Colonic mucosa (tissue), 4 donors: ENCODE data around the gene RAPGEF6. TPM values are rescaled to one million over a fixed set of nuclear protein-coding genes. Genes with fewer than 3 reads are reported as not detected.

Source experiments
- DNase-seq: peaks from one replicate; pipeline ENCODE4 v3.0.0-alpha.2; 2020
- H3K27ac ChIP-seq: fragments of 200-600 bp; one replicate; pipeline ENCODE4 v1.8.0; 2021
- H3K27me3 ChIP-seq: fragments of 200-600 bp; one replicate; pipeline ENCODE4 v1.8.0; 2021
- H3K36me3 ChIP-seq: fragments of 200-600 bp; one replicate; pipeline ENCODE4 v1.8.0; 2021
- H3K4me1 ChIP-seq: fragments of 200-600 bp; one replicate; pipeline ENCODE4 v1.8.0; 2021; ENCODE audit warnings: mild to moderate bottlenecking
- H3K4me3 ChIP-seq: fragments of 200-600 bp; one replicate; pipeline ENCODE4 v1.8.0; 2021
- H3K9ac ChIP-seq, 2 donors: one replicate each; pipeline ENCODE4 v1.7.0; 2013; ENCODE audit warnings: control low read depth in 2 of 2, low read depth in 2 of 2, low read length in 2 of 2
- H3K9me3 ChIP-seq: fragments of 200-600 bp; one replicate; pipeline ENCODE4 v1.8.0; 2021
- intact Hi-C: fragments of 100-400 bp; cut with DNase I; formaldehyde crosslinking; loops from one replicate; pipeline ENCODE4 v1.14.1; 2022
- total RNA-seq, 2 donors: library from RNA; stranded (reverse); fragmentation: NEBNext Ultra II Directional in 1 of 2; extraction: Animal tissue kit (Norgen Biotek cat#: 25700) in 1 of 2; gene quantifications; one replicate each; pipeline ENCODE4 v1.2.1, GENCODE V29; 2021
- TF ChIP-seq, protein P1 (sequence below): fragments of 200-600 bp; IDR thresholded peaks from one replicate; pipeline ENCODE4 v1.8.0; 2022; ENCODE audit warnings: antibody characterized with exemption, mild to moderate bottlenecking
- donor health status: healthy.
- donor health status: DM: no; HTN: no; CAD: no.
- donor health status: DM: no; HTN: no; CAD: no.

The RAPGEF6 gene
- total RNA-seq, 2 donors from 2014 or later, result 14.9 to 16.2 TPM

DNA sequence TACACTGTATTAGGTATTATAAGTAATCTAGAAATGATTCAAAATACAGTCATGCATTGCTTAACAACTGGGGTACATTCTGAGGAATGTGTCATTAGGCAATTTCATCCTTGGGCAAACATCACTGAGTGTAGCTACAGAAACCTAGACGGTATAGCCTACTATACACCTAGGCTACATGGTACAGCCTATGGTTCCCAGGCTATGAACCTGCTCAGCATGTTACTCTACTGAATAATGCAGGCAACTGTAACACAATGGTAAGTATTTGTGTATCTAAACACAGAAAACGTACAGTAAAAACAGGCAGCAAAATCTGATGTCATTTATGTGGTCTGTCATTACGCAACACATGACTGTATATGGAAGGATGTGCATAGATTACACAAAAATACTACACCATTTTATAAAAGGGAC lies 96.8 kb downstream of the RAPGEF6 start:
- Histone ChIP-seq H3K27ac (no peak overlapping the region), H3K4me1 (peaks cover 7% of the 10 kb centered on the region), H3K9me3 (no peaks in the 10 kb centered on the region), H3K36me3 (no peaks in the 10 kb centered on the region), H3K4me3 (no peak overlapping the region), H3K27me3 (no peaks in the 10 kb centered on the region), H3K9ac (no peak overlapping the region)
- TF ChIP-seq, protein P1, sequence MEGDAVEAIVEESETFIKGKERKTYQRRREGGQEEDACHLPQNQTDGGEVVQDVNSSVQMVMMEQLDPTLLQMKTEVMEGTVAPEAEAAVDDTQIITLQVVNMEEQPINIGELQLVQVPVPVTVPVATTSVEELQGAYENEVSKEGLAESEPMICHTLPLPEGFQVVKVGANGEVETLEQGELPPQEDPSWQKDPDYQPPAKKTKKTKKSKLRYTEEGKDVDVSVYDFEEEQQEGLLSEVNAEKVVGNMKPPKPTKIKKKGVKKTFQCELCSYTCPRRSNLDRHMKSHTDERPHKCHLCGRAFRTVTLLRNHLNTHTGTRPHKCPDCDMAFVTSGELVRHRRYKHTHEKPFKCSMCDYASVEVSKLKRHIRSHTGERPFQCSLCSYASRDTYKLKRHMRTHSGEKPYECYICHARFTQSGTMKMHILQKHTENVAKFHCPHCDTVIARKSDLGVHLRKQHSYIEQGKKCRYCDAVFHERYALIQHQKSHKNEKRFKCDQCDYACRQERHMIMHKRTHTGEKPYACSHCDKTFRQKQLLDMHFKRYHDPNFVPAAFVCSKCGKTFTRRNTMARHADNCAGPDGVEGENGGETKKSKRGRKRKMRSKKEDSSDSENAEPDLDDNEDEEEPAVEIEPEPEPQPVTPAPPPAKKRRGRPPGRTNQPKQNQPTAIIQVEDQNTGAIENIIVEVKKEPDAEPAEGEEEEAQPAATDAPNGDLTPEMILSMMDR, result no peak
- no peak for DNase-seq
- intact Hi-C loops, result no loop called here

DNA sequence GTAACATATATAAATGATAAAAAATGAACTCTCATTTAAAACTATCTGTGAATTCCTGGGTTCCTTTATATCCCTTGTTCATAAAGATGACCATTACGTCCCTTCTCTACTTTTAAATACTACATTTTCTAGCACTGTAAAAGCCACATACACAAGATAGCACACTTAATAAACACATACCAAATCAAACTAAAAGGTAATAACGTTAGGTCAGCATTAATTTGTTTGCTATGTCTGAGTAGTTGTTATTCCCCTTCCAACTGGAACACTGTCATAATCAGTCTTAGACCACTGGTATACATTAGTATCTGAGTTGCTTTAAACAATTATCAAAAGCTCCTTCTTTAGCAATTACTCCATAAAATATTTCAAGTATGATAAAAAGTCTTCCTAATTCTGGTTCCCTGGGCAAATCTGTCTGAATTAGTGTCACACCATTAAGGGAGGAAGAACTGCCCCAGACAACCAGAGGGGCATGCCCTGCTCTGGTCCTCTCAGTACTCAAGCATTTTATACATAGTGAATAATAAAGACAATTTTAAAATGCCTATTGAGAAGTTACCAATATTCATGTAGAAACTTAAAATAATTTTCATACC lies 98.1 kb downstream of the RAPGEF6 start:
- no peak overlapping the region for H3K27ac ChIP-seq

DNA sequence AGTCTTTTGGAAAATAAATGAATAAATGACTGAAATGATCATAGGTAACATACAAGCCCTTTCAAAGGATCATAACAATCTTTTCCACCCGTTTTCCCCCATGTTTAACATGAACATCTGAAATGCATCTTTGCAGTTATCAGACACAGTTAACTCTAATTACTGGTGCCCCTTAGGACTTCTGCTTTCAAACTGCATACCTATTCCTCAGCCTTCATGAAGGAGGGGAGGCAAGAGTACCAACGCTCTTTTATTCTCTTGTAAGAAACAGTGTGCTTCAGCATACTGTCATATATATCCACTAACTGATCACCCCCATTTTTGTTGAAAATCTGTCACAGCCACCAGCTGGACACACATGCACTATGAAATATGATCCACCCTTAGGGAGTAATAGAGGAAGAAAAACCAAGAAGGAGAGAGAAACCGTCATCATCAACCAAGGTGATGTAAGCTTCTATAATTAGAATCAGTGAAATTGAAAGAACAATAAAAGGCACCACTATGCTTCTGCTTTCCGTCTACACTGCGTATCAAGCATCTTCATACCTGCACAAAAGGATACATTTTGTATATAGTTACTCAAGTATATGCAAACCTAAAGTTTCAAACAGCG lies 98.7 kb downstream of the RAPGEF6 start:
- no peak overlapping the region for H3K9ac ChIP-seq
- intact Hi-C loops, result no loop called here
- no peaks in the 10 kb centered on the region for H3K9me3 ChIP-seq
- no peak overlapping the region for H3K4me3 ChIP-seq
- H3K36me3 ChIP-seq, result no peaks in the 10 kb centered on the region
- H3K4me1 ChIP-seq, result peaks cover 7% of the 10 kb centered on the region
- no peaks in the 10 kb centered on the region for H3K27me3 ChIP-seq
- no peak for DNase-seq
- TF ChIP-seq, protein P1, result no peak
- H3K27ac ChIP-seq, result no peak overlapping the region

More for the DNA sequence above, 98.1 kb downstream of the RAPGEF6 start:
- intact Hi-C loops, result no loop called here
- Histone ChIP-seq H3K9me3 (no peaks in the 10 kb centered on the region), H3K36me3 (no peaks in the 10 kb centered on the region), H3K4me3 (no peak overlapping the region), H3K4me1 (peaks cover 7% of the 10 kb centered on the region), H3K9ac (no peak overlapping the region), H3K27me3 (no peaks in the 10 kb centered on the region)
- DNase-seq, result no peak
- TF ChIP-seq, protein P1, result no peak

DNA sequence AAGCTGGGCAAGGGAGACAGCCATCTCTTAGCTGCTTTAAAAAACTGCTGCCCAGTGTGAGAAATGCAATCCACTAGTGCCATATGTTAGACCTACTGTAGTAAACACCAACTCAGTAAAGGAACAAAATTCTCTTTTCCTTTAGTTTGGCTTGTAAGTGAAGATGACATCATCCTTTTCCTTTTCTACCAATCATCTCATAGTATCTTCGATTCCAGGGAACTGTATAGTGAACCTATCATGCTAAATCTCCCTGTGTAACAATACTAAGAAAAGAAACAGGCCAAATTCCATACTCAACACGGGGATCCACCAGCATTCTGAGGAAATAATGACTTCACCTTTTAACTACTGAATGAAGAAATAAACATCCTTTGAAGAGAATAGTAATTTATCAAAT lies 100.1 kb downstream of the RAPGEF6 start:
- Histone ChIP-seq H3K27me3 (no peaks in the 10 kb centered on the region), H3K4me1 (peaks cover 11% of the 10 kb centered on the region), H3K4me3 (no peak overlapping the region), H3K9ac (no peak overlapping the region), H3K9me3 (no peaks in the 10 kb centered on the region), H3K36me3 (no peaks in the 10 kb centered on the region), H3K27ac (no peak overlapping the region)
- TF ChIP-seq, protein P1, result no peak
- intact Hi-C loops, result no loop called here
- DNase-seq, result no peak

DNA sequence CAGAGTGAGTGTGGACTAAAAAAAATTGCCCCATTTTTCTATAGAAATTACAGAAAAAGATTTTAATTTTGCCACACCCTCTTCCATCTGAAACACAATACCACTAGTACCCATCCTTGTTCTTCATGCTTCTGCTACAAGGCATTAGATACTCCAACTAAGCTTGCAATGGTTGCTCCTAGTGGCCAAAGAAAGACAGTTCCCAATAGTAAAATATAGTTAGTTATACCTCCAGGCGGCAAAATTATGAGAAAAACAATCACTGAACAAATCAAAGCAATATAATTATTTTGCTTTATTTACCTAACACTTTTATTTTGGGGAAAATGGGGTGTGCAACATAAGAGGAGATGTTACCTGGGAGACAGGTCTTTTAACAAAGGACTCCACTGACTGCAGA lies 101.2 kb downstream of the RAPGEF6 start:
- Histone ChIP-seq H3K36me3 (no peaks in the 10 kb centered on the region), H3K9ac (no peak overlapping the region), H3K9me3 (no peaks in the 10 kb centered on the region), H3K27ac (no peak overlapping the region), H3K4me1 (peaks cover 11% of the 10 kb centered on the region), H3K4me3 (no peak overlapping the region), H3K27me3 (no peaks in the 10 kb centered on the region)
- intact Hi-C loops, result no loop called here
- DNase-seq, result no peak
- TF ChIP-seq, protein P1, result no peak
